Tibial nerve (tissue), 4 donors: ENCODE results near the gene FAM110D. TPM values are rescaled to one million over a fixed set of nuclear protein-coding genes. Genes with fewer than 3 reads are reported as not detected.

ENCODE experiments used
- DNase-seq, 2 donors: peaks; one replicate each; pipeline ENCODE4 v3.0.0-alpha.2; 2019; ENCODE audit warnings: low spot score in 2 of 2
- H3K27ac ChIP-seq, 4 donors: fragments of 200-600 bp; sonication (generic) in 3 of 4; one replicate each; pipeline ENCODE4 v1.5.1; 2017 to 2019; ENCODE audit warnings: mild to moderate bottlenecking in 1 of 4
- H3K27me3 ChIP-seq, 2 donors: fragments of 200-600 bp; sonication (generic) in 1 of 2; one replicate each; pipeline versions ENCODE4 v1.5.1 to v1.6.0; 2017 to 2019
- H3K36me3 ChIP-seq, 3 donors: fragments of 200-600 bp; sonication (generic); one replicate each; pipeline ENCODE4 v1.5.1; 2018 to 2019
- H3K4me1 ChIP-seq, 4 donors: fragments of 200-600 bp; sonication (generic) in 3 of 4; one replicate each; pipeline ENCODE4 v1.5.1; 2017 to 2019
- H3K4me3 ChIP-seq, 4 donors: fragments of 200-600 bp; sonication (generic) in 3 of 4; one replicate each; pipeline ENCODE4 v1.5.1; 2017 to 2019; ENCODE audit warnings: mild to moderate bottlenecking in 1 of 4, moderate library complexity in 1 of 4
- H3K9me3 ChIP-seq, 4 donors: fragments of 200-600 bp; sonication (generic) in 3 of 4; one replicate each; pipeline ENCODE4 v1.5.1; 2017 to 2019
- EP300 ChIP-seq, 2 donors: sonication (generic); formaldehyde crosslinking; IDR thresholded peaks; one replicate each; pipeline ENCODE4 v1.6.1; 2017; ENCODE audit warnings: antibody characterized with exemption in 2 of 2, mild to moderate bottlenecking in 1 of 2
- POLR2A ChIP-seq, 2 donors: fragments of 450-650 bp; IDR thresholded peaks; one replicate each; pipeline ENCODE4 v1.6.1; 2017; ENCODE audit warnings: antibody characterized with exemption in 2 of 2, mild to moderate bottlenecking in 2 of 2, moderate library complexity in 2 of 2
- WGBS, 2 donors: methylation state at CpG; one replicate each; pipeline ENCODE4 v1.1.5; 2018; 5-methylcytosine and 5-hydroxymethylcytosine counted together
- total RNA-seq, 4 donors: library from RNA; depleted of rRNA; stranded (reverse); fragments of >200 nt; gene quantifications; one replicate each; pipeline ENCODE4 v1.1.0, GENCODE V29; 2016
- TF ChIP-seq, protein P1 (sequence below), 5 experiments: fragments of 200-600 bp in 3 of 5; fragments of 450-650 bp in 2 of 5; sonication (generic) in 3 of 5; IDR thresholded peaks; one replicate each; pipeline ENCODE4 v1.5.1; 2016 to 2019; ENCODE audit warnings: antibody characterized with exemption in 5 of 5, mild to moderate bottlenecking in 3 of 5, moderate library complexity in 2 of 5

FAM110D gene
- total RNA-seq, 4 donors from 2014 or later = 11.9 to 22.7 (median 14.2) TPM

- WGBS, 2 donors = 82 to 86% methylated on average over 8 of the region's 8 CpGs
- Histone ChIP-seq H3K4me1 (peaks cover 0 to 6% (median 0%) of the 10 kb centered on the region in 4 donors), H3K4me3 (peak overlapping the region in 1 of 4 donors; percentile 18), H3K36me3 (no peaks in the 10 kb centered on the region), H3K27ac (no peak overlapping the region), H3K27me3 (no peaks in the 10 kb centered on the region), H3K9me3 (no peaks in the 10 kb centered on the region)
- TF ChIP-seq POLR2A (IDR thresholded peaks at IDR 0.05) = no peak
- TF ChIP-seq EP300 (IDR thresholded peaks at IDR 0.05) = no peak
- TF ChIP-seq, protein P1, sequence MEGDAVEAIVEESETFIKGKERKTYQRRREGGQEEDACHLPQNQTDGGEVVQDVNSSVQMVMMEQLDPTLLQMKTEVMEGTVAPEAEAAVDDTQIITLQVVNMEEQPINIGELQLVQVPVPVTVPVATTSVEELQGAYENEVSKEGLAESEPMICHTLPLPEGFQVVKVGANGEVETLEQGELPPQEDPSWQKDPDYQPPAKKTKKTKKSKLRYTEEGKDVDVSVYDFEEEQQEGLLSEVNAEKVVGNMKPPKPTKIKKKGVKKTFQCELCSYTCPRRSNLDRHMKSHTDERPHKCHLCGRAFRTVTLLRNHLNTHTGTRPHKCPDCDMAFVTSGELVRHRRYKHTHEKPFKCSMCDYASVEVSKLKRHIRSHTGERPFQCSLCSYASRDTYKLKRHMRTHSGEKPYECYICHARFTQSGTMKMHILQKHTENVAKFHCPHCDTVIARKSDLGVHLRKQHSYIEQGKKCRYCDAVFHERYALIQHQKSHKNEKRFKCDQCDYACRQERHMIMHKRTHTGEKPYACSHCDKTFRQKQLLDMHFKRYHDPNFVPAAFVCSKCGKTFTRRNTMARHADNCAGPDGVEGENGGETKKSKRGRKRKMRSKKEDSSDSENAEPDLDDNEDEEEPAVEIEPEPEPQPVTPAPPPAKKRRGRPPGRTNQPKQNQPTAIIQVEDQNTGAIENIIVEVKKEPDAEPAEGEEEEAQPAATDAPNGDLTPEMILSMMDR (IDR thresholded peaks at IDR 0.05) = no peak
- no peak for DNase-seq
These were observed 16.7 kb upstream of the FAM110D start for GRCh38 chr1:26142159-26142558.

- no peak overlapping the region for H3K27ac ChIP-seq
- H3K36me3 ChIP-seq = no peaks in the 10 kb centered on the region
- H3K9me3 ChIP-seq = no peaks in the 10 kb centered on the region
- H3K27me3 ChIP-seq = no peaks in the 10 kb centered on the region
- TF ChIP-seq, protein P1 (IDR thresholded peaks at IDR 0.05) = peak; percentile 69 to 87 (median 79)
- no peak for TF ChIP-seq POLR2A (IDR thresholded peaks at IDR 0.05)
- WGBS, 2 donors = 29 to 31% methylated on average over 18 to 19 of the region's 19 CpGs
- peaks cover 0 to 6% (median 0%) of the 10 kb centered on the region in 4 donors for H3K4me1 ChIP-seq
- no peak overlapping the region for H3K4me3 ChIP-seq
- peak; percentile 56 to 86 for DNase-seq
These were observed 13.6 kb upstream of the FAM110D start for GRCh38 chr1:26145041-26145959.

DNA sequence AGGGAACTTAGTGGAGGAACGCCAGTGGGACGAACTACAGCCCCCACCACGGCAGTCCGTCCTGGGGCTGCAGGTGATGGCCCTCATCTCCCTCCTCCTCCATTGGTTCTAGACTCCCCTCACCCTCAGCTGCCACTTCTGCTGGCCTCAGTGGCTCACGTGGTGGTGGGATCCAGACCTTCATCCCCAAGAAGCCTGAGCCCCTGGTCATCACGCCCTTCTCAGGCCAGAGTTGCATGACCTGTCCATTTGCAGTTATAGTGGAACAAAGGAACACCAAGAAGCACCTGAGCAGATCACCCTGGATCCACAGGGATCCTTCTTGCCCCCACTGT is 13.0 kb upstream of the FAM110D start:
- DNase-seq = no peak
- Histone ChIP-seq H3K27ac (no peak overlapping the region), H3K36me3 (no peaks in the 10 kb centered on the region), H3K4me1 (peaks cover 0 to 6% (median 0%) of the 10 kb centered on the region in 4 donors), H3K4me3 (no peak overlapping the region), H3K9me3 (no peaks in the 10 kb centered on the region), H3K27me3 (no peaks in the 10 kb centered on the region)
- TF ChIP-seq, protein P1 (IDR thresholded peaks at IDR 0.05) = no peak
- no peak for TF ChIP-seq POLR2A (IDR thresholded peaks at IDR 0.05)
- no peak for TF ChIP-seq EP300 (IDR thresholded peaks at IDR 0.05)
- WGBS, 2 donors = 42 to 63% methylated on average over 6 of the region's 6 CpGs

DNA sequence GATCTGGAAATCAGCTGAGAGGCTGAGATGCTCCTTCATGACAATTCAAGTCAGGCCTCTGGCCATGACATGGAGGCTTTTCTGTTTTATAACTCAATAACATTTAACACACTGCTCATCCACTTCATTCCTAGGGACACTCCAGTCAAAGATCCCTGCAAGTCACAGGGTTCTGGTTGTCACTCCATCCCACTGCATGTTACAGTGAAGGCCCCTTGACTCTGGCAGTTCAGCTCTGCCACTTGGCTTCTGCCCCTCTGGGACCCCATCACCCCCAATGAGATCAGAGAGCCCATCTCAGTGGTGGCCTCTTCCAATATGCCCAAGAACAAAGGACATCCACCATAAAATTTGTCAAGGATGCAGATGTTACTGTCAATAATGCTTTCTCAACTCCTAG is 10.0 kb upstream of the FAM110D start:
- Histone ChIP-seq H3K36me3 (no peaks in the 10 kb centered on the region), H3K4me3 (no peak overlapping the region), H3K4me1 (peaks cover 0 to 6% (median 0%) of the 10 kb centered on the region in 4 donors), H3K9me3 (no peaks in the 10 kb centered on the region), H3K27me3 (no peaks in the 10 kb centered on the region), H3K27ac (no peak overlapping the region)
- TF ChIP-seq POLR2A (IDR thresholded peaks at IDR 0.05) (no peak), EP300 (IDR thresholded peaks at IDR 0.05) (no peak)
- TF ChIP-seq, protein P1 (IDR thresholded peaks at IDR 0.05) = no peak
- DNase-seq = no peak

DNA sequence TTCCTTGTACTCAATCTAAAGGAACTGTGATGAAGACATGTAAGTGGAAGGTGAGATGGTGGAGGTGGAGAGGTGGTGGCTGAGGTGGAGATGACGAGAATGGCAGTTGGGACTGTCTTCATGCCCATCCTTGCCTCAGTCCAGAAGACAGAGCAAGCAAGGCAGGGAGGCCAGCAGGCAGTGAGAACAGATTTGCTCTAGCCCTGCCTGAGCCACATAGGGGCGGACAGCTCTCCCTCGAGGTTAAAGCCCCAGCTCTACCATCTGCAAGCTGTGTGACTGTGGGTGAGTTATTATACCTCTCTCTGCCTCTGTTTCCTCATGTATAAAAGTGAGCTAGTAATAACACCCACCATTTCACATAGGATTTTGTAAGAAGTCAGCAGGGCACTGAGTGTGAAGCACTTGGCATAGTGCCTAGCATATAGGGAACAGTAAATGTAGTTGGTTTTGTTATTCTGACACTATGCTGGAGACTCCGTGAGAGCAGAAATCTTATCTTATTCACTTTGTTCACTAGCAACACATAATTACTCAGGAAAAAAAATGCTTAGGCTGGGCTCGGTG is 4.8 kb upstream of the FAM110D start:
- no peaks in the 10 kb centered on the region for H3K4me1 ChIP-seq
- no peak overlapping the region for H3K4me3 ChIP-seq
- no peak for TF ChIP-seq POLR2A (IDR thresholded peaks at IDR 0.05)
- TF ChIP-seq, protein P1 (IDR thresholded peaks at IDR 0.05) = no peak
- TF ChIP-seq EP300 (IDR thresholded peaks at IDR 0.05) = no peak
- 50 to 69% methylated on average over 5 of the region's 5 CpGs for WGBS, 2 donors
- H3K36me3 ChIP-seq = no peaks in the 10 kb centered on the region
- H3K27me3 ChIP-seq = peaks cover 0 to 42% of the 10 kb centered on the region in 2 donors
- no peak overlapping the region for H3K27ac ChIP-seq
- no peaks in the 10 kb centered on the region for H3K9me3 ChIP-seq
- no peak for DNase-seq
